ENCODE data around the gene MAP3K6. TPM values are rescaled to one million over a fixed set of nuclear protein-coding genes. Genes with fewer than 3 reads are reported as not detected.

Gene MAP3K6
- total RNA-seq, 1 experiment from 2014 or later, result 7.7 TPM

- peaks cover 29 to 33% of the 10 kb centered on the region in 2 experiments for H3K4me1 Mint-ChIP-seq
- peak overlapping the region in 1 of 3 experiments; percentile 32; a peak in 4 of 7 replicates for H3K27ac Mint-ChIP-seq
These were observed 19.7 kb downstream of the MAP3K6 start for GRCh38 chr1:27346991-27347624.

More at GRCh38 chr1:27346991-27347624, 19.7 kb downstream of the MAP3K6 start:
- no CpG with 5 or more reads among the region's 14 CpGs for WGBS (ENCODE audit: extremely low coverage, insufficient read length, low lambda C conversion rate)
- no peak overlapping the region for H3K4me2 ChIP-seq (ENCODE audit: insufficient read depth, insufficient read length, low read length)
- no peak overlapping the region for H2AK5ac ChIP-seq (ENCODE audit: insufficient read length, low read length)
- H2BK20ac ChIP-seq (ENCODE audit: low read depth, low read length, poor library complexity, severe bottlenecking), result no peak overlapping the region
- no peaks in the 10 kb centered on the region for H3K9me3 Mint-ChIP-seq
- no peak overlapping the region for H4K91ac ChIP-seq (ENCODE audit: insufficient read length, low read depth, low read length)
- H3K4me3 Mint-ChIP-seq, result no peak overlapping the region
- H3K14ac ChIP-seq (ENCODE audit: insufficient read depth, low read length), result no peak overlapping the region
- peaks cover 4% of the 10 kb centered on the region for H4K20me1 ChIP-seq (ENCODE audit: control insufficient read depth, insufficient read depth, insufficient read length)
- H4K8ac ChIP-seq (replicated peaks; ENCODE audit: insufficient read length, low read depth, low read length), result no peak overlapping the region
- no peak overlapping the region for H3K27ac ChIP-seq (ENCODE audit: insufficient read length, low read depth, low read length)
- H3K23ac ChIP-seq (ENCODE audit: insufficient read length, low read depth, low read length), result no peak overlapping the region
- H3K4me1 ChIP-seq (ENCODE audit: insufficient read depth, low read length), result no peaks in the 10 kb centered on the region; the same call in 1 of the 2 replicates
- H3K36me3 Mint-ChIP-seq (ENCODE audit: insufficient read depth in 1 of 3, low read depth in 3 of 3), result peaks cover 5 to 18% (median 12%) of the 10 kb centered on the region in 3 experiments; a peak in 5 of 7 replicates
- no peak overlapping the region for H3K56ac ChIP-seq (ENCODE audit: insufficient read length, low read depth, low read length)
- H3K9me3 ChIP-seq (ENCODE audit: control insufficient read depth, low read depth, low read length), result no peaks in the 10 kb centered on the region
- H2BK15ac ChIP-seq (ENCODE audit: low read depth, low read length), result no peak overlapping the region
- H3K79me2 ChIP-seq (ENCODE audit: insufficient read depth, low read length), result no peaks in the 10 kb centered on the region; the same call in 1 of the 2 replicates
- H2BK5ac ChIP-seq (ENCODE audit: insufficient read length, low read length), result no peak overlapping the region
- H3K9ac ChIP-seq (ENCODE audit: extremely low read depth, insufficient read length, low read length), result no peak overlapping the region
- no peak overlapping the region for H3K18ac ChIP-seq (ENCODE audit: insufficient read length, low read depth, low read length)
- DNase-seq, result no peak
- no peak overlapping the region for H2BK12ac ChIP-seq (ENCODE audit: insufficient read length, low read depth, low read length)
- H2AFZ ChIP-seq (ENCODE audit: low read length), result no peak overlapping the region
- TF ChIP-seq, protein P1, sequence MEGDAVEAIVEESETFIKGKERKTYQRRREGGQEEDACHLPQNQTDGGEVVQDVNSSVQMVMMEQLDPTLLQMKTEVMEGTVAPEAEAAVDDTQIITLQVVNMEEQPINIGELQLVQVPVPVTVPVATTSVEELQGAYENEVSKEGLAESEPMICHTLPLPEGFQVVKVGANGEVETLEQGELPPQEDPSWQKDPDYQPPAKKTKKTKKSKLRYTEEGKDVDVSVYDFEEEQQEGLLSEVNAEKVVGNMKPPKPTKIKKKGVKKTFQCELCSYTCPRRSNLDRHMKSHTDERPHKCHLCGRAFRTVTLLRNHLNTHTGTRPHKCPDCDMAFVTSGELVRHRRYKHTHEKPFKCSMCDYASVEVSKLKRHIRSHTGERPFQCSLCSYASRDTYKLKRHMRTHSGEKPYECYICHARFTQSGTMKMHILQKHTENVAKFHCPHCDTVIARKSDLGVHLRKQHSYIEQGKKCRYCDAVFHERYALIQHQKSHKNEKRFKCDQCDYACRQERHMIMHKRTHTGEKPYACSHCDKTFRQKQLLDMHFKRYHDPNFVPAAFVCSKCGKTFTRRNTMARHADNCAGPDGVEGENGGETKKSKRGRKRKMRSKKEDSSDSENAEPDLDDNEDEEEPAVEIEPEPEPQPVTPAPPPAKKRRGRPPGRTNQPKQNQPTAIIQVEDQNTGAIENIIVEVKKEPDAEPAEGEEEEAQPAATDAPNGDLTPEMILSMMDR (conservative IDR thresholded peaks at IDR 0.05), result no peak
- no peak overlapping the region for H4K5ac ChIP-seq (ENCODE audit: insufficient read length, low read depth, low read length)
- no peaks in the 10 kb centered on the region for H3K79me1 ChIP-seq (ENCODE audit: insufficient read depth, low read depth, low read length, poor library complexity, severe bottlenecking)
- H3K27me3 Mint-ChIP-seq (ENCODE audit: low read depth), result peaks cover 20% of the 10 kb centered on the region
- H3K23me2 ChIP-seq (ENCODE audit: insufficient read length, low read depth, low read length, poor library complexity, severe bottlenecking), result peaks cover 21% of the 10 kb centered on the region
- no peak overlapping the region for H2BK120ac ChIP-seq (ENCODE audit: low read depth, low read length, poor library complexity, severe bottlenecking)
- no peak overlapping the region for H3K4ac ChIP-seq (ENCODE audit: low read depth, low read length)
- no peak overlapping the region for H3T11ph ChIP-seq (ENCODE audit: low read length)
- no peaks in the 10 kb centered on the region for H3K27me3 ChIP-seq (ENCODE audit: insufficient read depth, low read length)

Data from H9 (cell line).